Stimulated activated CD4-positive, alpha-beta T cell treated with anti-CD3 and anti-CD28 coated beads, Interleukin-2, amount 100 ng/mL, for 48 hours (primary cell): Measurements from ENCODE around the gene CIAO2B.

Source experiments
- DNase-seq, 2 donors: peaks; one replicate each; pipeline ENCODE4 v3.0.0-alpha.2; 2020

The CIAO2B gene

DNA sequence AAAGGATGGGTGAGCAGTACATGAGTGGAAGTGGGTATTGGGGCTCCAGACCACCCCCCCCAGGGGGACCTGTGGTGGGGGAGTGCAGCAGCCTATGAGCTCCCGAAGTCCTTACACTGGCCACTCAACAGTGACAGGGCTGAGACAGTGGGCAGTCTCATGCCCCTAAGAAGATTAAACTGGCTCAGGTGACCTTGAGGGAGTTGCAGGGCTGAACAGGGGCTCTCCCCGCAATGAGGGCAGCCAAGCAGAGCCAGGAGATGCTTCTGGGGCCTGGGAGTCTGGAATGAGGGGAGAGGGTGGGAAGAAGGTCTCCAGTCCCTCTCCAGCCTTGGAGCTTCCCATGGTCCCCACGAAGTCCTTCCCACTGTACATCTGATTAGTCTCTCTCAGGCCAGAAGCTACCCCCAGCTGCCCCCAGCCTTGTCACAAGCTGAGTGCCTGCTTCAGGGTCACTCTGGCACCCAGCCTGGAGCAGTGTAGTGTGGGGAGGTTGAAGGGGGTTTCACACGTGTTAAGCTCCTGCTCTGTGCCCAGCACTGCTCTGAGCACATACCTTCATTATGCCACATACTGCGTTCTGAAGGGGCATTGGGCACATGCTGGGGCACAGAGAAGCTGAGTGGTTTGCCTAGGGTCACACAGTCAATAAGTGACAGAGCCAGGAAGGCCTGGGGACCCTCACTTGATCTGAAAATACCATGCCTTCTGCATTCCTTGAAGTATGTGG is 14.5 kb downstream of the CIAO2B start:
- no peak for DNase-seq

DNA sequence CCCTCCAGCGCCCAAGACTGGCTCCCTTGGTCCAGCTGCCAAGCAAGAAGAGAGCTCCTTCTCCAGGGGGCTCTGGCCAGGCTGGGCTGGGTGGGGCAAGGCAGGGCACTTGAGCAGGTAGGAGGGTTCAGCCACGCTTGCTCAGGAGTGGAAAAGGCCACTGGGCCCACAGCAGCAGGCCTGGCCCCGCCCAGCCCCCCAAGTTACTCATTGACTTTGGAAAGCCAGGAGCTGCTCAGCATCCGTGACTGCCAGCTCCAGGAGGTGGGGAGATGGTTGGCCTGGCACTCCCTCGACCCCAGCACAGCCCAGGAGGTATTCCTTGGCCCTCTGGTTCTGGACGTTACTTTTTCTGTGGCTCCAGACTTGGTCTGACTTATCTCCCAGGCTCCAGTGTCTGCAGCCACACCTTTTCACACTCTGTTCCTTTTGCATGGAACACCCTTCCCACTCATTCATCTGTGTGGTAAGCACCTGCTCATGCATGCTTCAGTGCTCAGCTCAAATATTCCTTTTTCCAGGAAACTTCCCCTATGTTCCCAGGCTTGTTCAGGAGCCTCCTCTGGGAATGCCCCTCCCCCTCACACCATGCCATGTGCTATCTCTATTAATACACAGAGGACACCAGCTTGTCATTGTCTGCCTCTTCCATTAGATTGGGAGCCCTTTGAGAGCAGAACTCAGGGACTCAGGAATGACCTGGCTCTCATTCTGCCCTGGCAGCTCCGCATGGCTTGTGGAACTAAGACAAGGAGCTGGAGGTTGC is 15.2 kb downstream of the CIAO2B start, which contains the start of gene CDH16:
CDH16 (minus strand) TSS at position 83 of the 766 bp plus-strand sequence. CDS start 820 bp downstream, outside the sequence.
- DNase-seq, result no peak

DNA sequence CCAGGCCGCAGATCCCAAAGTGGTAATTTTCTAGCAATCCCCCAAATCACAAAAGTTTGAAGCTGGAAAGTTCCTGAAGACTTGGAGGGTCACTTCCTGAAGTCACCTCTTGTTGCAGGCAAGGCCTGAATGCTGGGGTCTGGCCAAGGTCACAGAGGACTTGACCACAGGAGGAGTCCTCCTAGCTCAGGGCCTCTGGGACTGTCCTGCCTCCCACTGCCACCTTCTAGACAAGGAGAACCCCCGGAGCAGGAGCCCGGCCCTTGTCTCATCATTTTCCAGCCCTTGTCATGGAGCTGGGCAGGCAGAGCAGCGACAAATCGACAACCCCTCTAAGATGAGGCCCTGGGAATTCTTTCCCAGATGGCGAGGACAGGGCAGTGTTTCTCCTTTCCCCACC is 15.8 kb downstream of the CIAO2B start:
- no peak for DNase-seq

DNA sequence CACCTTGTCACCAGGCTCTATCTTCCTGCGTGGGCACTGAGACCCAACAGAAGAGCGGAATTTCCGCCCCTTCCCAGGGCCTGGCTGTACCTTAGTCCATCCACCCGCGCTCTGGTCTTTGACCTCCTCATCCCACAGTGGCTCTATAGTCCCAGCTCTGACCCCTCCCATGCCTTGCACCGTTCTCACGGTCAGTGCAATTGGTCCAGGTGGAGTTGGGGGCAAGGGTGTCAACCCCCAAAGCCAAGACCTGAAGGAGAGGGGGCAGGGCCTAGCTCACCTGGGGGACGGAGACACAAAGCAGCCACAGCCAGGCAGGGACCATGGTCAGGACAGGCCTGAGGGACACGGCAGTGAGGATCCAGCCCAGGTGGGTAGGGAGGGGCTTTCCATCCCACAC is 16.5 kb downstream of the CIAO2B start:
- no peak for DNase-seq

DNA sequence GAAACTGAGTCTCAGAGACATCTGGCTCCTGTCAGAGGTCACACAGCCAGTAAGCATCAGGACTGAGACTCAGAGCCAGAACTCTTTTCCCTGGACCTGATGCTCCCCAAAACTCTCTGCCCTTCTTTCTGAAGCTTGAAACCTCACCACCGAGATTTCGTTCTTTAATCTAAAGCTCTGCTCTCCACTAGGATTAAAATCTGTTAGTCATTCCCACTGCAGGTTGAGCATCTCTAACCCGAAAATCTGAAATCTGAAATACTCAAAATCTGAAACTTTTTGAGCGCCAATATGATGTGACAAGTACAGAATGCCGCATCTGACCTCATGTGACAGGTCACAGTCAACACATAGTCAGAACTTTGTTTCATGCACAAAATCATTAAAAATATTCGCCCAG is 17.7 kb downstream of the CIAO2B start:
- no peak for DNase-seq

DNA sequence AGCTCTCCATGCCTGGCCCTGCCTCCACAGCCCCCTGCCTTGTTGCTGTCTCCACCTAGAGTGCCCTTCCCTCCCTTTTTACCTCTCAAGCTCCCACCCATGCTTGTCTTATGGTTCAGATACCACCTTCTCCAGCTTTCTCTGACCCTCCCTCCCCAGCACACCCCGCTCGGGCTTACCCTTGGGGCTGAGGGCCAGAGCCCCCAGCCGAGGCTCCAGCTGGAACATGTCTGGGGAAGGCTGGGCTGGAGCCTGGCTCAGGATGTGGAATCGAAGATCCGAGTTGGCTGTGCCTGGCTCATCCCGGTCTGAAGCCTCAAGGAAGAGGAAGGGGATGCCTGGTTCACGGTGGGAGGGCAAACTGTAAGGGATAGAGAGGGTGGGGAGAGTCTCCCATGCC is 19.2 kb downstream of the CIAO2B start:
- no peak for DNase-seq

DNA sequence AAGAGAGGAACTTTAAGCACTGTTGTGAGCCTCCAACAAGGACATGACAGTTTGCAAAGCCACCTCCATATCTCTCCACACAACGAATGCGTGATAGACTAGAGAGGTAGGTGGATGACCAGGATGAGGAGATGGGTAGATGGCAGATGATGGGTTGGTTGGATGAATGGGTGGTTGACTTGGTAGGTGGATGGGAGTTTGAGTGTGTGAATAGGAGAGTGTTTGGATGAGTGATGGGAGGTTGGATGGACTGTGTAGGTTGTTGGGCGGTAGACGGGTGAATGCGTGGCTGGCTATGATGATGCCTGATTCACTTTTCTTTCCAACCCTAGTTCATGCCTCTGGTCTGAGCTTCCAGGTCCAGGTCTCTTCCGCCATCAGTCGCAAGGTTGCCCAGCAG is 19.7 kb downstream of the CIAO2B start:
- DNase-seq, result no peak

DNA sequence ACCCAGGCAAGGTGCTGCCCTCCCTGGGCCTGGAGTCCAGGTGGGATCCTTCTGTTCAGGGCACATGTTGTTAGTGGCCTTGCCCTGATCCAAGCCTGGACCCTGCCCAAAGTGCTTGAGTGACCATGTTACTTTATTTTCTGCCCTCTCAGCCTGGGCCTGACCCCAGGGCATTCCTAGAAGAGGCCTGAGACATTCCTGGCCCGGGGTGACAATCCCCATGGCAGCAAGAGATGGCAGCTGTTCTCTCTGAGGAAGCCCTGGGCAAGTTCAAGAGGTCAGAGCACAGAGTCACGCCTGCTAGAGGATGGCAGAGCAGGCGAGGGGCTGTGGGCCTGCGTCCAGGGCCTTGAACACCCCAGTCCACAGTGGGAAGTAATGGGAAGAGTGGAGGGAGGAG is 20.5 kb downstream of the CIAO2B start:
- no peak for DNase-seq

DNA sequence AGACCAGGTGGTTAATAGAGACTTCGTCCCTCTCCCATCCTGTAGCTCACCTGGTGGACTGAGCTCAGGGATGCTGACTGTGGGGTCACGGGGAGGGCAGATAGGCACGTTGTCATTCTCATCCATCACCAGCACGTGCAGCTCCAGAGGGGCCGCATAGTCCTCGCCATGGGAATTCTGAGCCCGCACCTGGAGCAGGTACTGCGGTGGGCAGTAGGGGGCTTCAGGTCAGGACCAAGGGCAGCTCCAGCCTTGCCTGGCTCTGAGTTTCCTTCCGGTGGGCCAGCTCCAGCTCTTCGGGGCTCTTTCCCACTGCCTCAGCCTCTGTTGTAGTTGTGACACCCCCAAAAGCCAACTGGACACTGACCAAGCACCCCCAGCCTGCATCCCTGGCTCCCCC is 21.1 kb downstream of the CIAO2B start:
- DNase-seq, result no peak

DNA sequence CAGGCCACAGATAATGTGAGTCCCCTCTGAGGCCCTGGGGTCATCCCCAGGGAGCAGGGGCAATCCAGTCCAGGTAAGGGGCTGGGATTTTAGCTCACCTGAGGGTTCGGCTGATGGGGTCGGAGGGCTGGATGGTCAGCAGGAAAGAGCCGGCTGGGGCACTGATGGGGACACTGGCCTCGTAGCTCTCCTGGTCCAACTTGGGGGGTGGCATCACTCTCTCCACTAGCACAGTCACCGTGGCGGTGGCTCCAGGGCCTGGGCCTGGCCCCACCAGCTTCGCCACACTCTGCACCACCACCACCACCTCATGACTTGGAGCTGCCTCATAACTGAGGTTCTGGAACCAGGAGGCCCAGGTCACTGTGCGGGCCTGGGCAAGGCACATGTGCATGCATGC is 22.4 kb downstream of the CIAO2B start:
- DNase-seq, result no peak

DNA sequence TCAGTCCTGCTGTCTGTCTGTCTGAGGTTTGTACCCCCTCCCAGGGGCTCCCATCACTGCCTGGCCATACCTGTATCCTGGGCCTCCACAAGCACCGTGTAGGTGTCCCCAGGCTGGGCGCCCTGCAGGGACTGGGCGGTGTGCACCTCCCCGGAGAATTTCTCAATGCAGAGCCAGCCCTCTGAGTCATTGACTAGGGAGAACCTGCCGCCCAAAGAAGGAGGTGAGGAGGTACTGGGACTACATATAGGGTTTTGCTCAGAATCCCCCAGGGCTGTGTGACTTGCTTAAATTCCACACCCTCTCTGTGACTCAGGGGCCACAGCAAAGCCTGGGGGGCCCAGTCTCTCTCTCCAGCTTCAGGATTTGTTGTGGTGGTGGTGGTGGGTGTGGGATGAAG is 23.1 kb downstream of the CIAO2B start:
- DNase-seq, result no peak

DNA sequence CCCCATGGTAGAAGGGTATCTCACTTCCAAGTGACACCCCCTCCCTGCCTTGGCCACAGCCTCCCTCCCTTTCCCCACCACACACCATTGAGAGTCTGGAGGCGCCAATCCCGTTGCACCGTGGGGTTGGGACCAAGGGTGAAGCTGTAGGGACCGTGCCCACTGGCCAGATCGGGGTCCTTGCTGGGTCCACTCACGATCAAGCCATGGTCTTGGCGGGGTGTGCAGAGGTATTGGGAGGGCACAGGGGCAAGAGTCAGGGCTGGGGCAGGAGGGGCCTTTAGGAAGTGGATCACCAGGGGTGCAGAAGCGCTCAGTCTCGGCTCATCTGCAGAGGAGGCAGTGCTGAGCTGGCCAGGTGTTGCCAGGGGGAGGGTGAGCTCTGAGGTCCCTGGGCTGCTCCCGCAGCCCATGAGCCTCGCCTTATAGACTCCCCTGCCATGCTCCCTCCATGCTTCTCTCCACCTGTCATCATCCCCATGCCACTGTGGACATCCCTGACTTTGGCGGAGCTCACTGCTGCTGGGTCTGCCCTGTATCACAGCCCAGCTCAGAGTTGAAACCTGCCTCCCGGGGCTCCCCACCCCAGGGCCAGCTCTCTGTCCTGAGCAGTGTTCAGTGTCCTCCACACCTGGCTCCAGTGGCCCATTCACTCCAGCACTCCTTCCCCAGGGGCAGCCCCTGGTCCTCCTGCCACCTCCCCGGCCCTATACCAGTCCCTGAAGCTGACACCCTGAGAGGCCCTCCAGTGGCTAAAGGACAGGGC is 23.8 kb downstream of the CIAO2B start:
- DNase-seq, result no peak

DNA sequence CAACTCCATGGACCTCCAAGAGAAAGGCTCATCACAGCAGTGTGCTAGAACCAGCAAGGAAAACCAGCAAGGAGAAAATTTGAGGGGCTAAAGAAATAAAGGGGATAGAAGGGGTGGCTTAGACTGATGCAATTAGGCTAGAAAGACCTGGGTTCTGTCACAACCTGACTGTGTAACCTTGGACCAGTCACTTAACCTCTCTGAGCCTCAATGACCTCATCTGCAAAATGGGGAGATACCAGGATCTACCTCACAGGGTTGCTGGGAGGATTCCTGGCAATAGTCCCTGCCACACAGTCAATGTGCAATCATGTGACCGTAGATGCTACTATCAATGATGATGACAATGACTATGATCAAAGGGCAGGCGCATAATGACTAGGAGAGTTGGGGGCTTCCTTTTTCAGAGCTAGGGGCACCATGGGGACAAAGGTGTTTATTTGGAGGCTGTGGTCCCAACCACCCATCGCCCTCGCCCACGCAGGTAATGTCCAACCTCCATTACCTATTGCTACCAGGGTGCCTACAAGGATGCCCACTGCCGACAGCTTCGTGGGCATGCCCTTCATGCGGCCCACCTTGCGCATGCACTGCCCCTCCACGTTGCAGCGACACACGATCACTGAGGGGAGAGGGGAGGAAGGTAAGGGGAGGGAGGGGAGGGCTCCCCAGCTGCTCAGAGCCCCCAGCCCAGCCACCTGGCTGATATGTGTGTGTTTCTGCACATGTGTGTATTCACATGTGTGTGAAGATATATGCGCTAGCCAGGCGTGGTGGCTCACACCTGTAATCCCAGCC is 25.2 kb downstream of the CIAO2B start:
- DNase-seq, result no peak

DNA sequence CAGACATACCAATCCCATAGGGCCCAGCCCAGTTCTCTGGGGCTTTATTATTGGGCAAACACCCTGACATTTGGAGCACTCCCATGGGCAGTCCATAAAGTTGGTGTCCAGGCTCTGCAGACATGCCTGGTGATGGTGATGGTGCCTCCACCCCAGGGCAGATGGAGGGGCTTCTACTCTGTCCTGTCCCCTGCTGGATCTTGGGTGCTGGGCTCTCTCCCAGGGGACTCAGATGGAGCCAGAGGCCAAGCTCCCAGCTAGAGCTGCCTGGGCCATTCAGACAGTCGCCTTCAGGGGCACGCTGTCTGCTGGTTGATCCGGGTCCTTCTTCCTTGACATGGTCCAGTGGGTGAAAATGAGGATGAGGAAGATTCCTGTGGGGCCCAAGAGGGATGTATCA is 26.1 kb downstream of the CIAO2B start:
- DNase-seq, result no peak

DNA sequence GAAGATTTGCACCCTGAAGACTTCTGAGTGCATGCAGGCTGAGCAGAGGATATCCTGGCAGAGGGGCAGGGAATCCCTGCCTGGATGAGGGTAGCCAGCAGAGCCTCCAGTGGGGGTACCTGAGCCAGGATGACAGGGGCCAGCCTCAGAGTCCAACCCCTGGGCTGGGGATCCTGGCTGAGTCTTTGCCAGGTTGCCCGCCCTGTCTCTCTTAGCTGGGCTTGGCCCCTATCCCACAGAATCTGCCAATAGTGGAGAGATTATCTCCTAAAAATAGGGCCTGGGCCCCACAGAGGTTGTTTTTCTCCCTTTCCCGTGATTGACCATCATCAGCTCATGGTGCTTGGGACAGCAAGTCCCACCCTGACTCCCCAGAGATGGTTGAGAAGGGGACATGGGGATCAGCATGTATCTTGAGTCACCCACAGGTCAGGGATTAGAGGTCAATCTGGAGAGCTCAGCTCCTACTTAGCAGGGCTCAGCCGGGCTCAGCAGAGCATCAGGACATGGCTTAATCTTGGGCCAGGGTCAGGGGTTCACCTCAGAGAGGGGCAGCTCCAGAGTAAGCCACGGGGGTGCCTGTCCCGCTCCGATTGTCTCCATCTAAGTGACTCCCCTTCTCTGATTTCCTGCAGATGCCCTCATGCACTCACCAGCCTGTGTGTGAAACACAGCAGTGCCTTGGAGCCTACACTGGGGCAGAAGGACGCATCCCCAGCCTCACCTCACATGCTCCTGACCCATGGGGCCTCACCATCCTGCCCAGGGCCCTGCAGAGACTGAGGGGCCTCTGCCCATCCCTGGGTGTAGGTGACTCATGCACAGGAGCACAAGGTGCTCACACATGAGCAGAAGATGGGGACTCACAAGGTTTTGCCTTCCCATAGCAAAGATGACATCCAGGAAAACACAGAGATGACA is 27.0 kb downstream of the CIAO2B start:
- DNase-seq, result no peak

DNA sequence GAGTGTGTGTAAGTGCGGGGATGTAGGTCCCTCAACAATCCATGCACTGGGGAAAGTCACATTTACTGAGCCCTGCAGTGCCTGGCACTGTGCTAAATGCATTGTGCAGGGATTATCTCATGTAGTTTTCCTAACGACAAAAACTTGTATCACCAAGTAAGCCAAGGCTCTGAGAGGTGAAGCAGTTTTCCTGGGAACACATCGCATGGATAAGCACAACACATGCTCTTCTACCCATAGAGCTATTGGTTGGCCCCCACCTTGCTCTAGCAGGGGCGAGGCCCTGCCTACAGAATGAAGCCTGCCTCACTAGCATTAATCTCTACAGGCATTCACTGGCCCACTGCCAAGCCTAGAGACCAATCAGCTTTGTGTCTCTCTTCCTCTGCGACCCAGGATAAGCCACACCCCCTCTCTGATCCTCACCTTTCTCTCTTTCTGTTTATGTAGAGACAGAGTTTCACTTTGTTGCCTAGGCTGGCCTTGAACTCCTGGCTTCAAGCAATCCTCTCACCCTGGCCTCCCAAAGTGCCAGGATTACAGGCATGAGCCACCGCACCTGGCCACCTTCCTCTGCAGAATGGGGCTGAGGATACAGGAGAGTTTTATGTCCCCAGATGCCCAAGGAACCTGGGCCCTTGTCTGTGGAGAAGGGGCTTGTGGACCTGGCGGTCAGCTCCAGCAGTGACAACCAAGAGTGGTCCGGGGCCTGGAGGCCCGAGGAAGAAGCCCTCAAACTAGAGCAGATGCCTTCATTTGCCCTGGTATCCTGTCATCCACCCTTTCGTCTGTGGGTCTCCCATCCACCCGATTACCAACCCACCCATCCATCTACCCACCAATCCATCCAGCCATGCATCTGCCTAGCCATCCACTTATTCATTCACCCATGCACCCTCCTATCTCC is 28.3 kb downstream of the CIAO2B start:
- peak in 1 of 2 donors; percentile 21 for DNase-seq

DNA sequence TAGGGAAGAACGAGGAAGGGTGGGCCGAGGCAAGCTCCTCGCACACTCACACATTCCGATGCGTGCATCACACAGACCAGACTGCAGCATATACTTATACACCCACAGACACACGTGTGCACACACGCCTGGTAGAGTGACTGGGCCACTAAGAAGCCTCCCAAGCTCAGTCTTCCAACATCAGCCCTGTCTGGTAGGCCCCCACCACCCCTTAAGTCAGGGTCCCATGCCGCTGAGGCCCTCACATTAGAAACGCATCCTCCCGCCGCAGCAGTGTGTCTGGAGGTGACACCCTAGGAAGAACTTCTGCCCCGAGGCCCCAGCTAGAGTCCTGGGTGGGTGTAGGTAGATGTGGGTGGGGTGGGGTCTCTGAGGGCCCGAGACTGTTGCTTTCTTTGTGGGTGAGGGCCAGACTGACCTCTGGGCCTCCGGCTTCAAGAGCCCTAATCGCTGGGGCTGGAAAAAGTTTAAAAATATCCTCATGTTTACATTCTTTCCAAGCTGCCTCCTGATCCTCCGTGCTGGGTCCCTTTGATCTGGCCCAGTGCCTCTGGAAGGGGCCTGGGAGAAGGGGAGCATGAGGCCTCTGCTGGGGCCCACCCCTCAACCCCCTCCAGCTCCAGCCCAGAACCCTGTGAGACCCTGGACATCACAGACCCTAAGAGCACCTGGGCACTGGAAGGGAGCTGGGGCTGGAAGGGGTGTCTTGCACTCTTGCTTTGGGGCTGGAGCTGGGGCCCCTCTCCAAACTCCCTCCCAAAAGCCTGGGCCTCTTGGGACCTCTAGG is 29.2 kb downstream of the CIAO2B start:
- no peak for DNase-seq

DNA sequence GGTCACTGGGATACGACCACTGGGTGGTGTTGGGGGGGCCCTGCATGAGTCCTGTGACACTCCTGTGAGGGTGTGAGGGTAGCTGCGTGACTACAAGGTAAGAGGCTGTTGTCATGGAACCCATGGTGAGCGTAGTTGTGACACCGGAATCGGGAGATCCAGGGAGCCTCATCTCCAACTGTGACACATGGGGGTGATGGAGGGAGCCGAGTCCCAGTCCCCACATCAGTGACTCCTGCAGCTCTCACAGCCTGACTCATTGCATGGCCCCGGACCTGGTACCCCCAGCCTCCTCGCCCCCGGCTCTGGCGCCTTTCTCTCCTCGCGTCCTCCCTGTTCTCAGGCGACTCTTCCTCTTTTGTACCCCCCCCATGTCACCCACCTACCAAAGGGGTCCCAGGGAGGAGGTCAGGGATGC is 29.8 kb downstream of the CIAO2B start:
- no peak for DNase-seq

DNA sequence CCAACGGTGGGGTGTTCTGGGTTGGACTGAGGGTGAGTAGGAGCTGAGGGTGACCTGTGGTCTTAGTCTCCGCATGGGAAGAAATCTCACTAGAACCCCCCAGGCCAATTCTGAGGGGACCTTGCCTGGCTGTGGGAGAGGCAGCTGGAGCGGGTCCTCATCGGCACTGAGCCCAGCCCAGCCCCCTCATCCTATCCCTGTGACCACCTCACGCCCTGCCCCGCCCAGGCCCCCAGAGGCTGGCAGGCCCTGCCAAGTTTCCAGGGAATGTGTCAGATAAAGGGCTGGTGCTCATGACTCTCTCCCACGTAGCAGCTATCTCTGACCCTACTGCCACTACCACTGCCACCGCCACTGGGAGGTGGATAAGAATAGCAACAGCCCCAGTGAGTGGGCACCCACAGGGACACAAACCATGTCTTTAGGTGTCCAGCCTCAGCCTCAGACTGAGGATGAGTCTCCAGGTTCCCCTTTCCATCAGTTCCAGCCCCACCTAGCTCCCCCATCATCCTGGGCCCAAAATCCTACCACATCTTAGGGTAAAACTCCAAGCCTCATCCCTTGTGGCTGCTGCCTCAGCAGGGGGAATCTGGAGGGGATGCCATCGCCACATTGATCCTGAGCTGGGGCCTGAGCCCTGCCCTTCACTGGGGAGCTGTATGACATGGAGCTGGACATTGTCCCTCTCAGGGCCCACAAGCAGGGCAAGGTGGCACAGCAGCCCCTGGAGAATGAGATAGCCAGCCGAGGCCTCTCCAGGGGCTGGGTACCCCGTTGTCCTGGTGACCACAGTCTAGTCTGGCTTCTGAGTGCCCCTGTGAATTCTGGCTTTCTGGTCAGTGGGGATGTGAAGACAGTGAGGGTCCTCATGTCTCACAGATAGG is 30.4 kb downstream of the CIAO2B start:
- no peak for DNase-seq
